ENCODE results near the gene RNF167.

DNA sequence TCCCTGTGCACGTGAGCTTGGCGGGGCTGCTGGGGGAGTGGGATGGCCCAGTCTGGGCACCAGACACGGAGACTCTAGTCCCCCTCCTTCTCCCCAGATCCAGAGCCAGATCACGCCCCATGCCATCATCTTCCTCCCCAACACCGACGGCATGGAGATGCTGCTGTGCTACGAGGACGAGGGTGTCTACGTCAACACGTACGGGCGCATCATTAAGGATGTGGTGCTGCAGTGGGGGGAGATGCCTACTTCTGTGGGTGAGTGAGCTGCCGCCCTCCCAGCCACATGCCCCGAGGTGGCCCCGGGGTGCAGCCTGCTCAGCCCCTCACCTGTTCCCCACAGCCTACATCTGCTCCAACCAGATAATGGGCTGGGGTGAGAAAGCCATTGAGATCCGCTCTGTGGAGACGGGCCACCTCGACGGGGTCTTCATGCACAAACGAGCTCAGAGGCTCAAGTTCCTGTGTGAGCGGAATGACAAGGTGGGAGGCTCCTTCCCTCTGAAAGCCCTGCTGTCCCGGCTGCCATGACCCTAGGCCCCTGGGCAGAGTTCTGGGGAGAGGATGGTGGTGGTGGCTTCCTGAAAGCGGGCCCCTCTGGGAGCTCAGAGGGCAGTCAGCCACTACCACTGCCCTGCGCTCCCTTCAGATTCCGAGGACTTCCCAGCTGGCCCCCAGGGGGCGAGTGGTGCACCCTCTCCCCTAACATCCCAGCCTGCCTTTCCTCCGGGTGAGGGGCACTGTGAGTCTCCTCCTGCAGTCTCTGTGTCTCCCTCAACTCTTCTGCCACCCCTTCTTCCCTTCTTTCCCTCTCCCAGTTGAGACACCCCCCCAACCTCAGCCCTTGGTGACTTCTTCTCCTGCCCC is 43.5 kb upstream of the RNF167 start:
- TF ChIP-seq, protein P1, sequence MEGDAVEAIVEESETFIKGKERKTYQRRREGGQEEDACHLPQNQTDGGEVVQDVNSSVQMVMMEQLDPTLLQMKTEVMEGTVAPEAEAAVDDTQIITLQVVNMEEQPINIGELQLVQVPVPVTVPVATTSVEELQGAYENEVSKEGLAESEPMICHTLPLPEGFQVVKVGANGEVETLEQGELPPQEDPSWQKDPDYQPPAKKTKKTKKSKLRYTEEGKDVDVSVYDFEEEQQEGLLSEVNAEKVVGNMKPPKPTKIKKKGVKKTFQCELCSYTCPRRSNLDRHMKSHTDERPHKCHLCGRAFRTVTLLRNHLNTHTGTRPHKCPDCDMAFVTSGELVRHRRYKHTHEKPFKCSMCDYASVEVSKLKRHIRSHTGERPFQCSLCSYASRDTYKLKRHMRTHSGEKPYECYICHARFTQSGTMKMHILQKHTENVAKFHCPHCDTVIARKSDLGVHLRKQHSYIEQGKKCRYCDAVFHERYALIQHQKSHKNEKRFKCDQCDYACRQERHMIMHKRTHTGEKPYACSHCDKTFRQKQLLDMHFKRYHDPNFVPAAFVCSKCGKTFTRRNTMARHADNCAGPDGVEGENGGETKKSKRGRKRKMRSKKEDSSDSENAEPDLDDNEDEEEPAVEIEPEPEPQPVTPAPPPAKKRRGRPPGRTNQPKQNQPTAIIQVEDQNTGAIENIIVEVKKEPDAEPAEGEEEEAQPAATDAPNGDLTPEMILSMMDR (IDR thresholded peaks at IDR 0.05; ENCODE audit: poor library complexity): no peak
- TF ChIP-seq EZH2 (IDR thresholded peaks at IDR 0.05; ENCODE audit: borderline replicate concordance): no peak
